Uterus (tissue), 4 donors: ENCODE data around the gene HDHD3. TPM values are rescaled to one million over a fixed set of nuclear protein-coding genes. Genes with fewer than 3 reads are reported as not detected.

Experiments used
- DNase-seq, 2 donors: peaks; one replicate each; pipeline ENCODE4 v3.0.0-alpha.2; 2019 to 2020
- H3K27ac ChIP-seq, 2 donors: fragments of 200-600 bp; sonication (generic); 1 replicate in 1 of 2; 2 replicates in 1 of 2; pipeline ENCODE4 v1.5.1; 2016 to 2018
- H3K27me3 ChIP-seq, 2 donors: fragments of 200-600 bp; sonication (generic); one replicate each; pipeline ENCODE4 v1.5.1; 2018 to 2019; ENCODE audit warnings: control low read depth in 1 of 2
- H3K36me3 ChIP-seq, 2 donors: fragments of 200-600 bp; sonication (generic); one replicate each; pipeline ENCODE4 v1.5.1; 2019; ENCODE audit warnings: control low read depth in 1 of 2
- H3K4me1 ChIP-seq, 2 donors: fragments of 200-600 bp; sonication (generic); one replicate each; pipeline ENCODE4 v1.5.1; 2018 to 2019; ENCODE audit warnings: control low read depth in 1 of 2
- H3K4me3 ChIP-seq, 2 donors: fragments of 200-600 bp; sonication (generic); 1 replicate in 1 of 2; 2 replicates in 1 of 2; pipeline ENCODE4 v1.5.1; 2018 to 2019; ENCODE audit warnings: mild to moderate bottlenecking in 1 of 2
- H3K9me3 ChIP-seq, 2 donors: fragments of 200-600 bp; sonication (generic); one replicate each; pipeline ENCODE4 v1.5.1; 2019; ENCODE audit warnings: control low read depth in 1 of 2
- CTCF ChIP-seq, 4 experiments: fragments of 200-600 bp in 2 of 4; fragments of 450-650 bp in 2 of 4; sonication (generic) in 2 of 4; IDR thresholded peaks; one replicate each; pipeline ENCODE4 v1.5.1; 2016 to 2019; ENCODE audit warnings: antibody characterized with exemption in 4 of 4, mild to moderate bottlenecking in 2 of 4, moderate library complexity in 1 of 4
- POLR2A ChIP-seq, 2 donors: fragments of 450-650 bp; IDR thresholded peaks; one replicate each; pipeline ENCODE4 v1.6.1; 2016; ENCODE audit warnings: antibody characterized with exemption in 2 of 2, mild to moderate bottlenecking in 1 of 2, moderate library complexity in 1 of 2
- intact Hi-C: fragments of 100-400 bp; cut with DNase I; formaldehyde crosslinking; loops from one replicate; pipeline ENCODE4 v1.15.1; 2023; ENCODE audit warnings: low total_unique reads
- total RNA-seq, 4 donors: library from RNA; depleted of rRNA in 3 of 4; stranded (reverse); fragments of >200 nt in 3 of 4; gene quantifications; one replicate each; pipeline versions ENCODE4 v1.1.0 to v1.2.4, GENCODE V29; 2014 to 2023
- donor health status: DM: yes; HTN: yes; CAD: no.

Gene HDHD3
- total RNA-seq, 4 donors from 2014 or later, result 10.5 to 36.8 (median 20.4) TPM

GRCh38 chr9:113390192-113390960, 13.6 kb upstream of the HDHD3 start:
- Histone ChIP-seq H3K4me1 (no peaks in the 10 kb centered on the region), H3K9me3 (no peaks in the 10 kb centered on the region), H3K4me3 (no peak overlapping the region), H3K27me3 (no peaks in the 10 kb centered on the region), H3K27ac (no peak overlapping the region), H3K36me3 (no peaks in the 10 kb centered on the region)
- no peak for DNase-seq
- intact Hi-C loops, result loop anchor here (10.0 kb wide), 1 partner anchor 56 kb away; no protein-coding TSS in a partner anchor
- TF ChIP-seq POLR2A (IDR thresholded peaks at IDR 0.05) (no peak), CTCF (IDR thresholded peaks at IDR 0.05) (no peak)

- intact Hi-C loops, result no loop called here
- H3K9me3 ChIP-seq, result no peaks in the 10 kb centered on the region
- TF ChIP-seq CTCF (IDR thresholded peaks at IDR 0.05), result no peak
- no peak for TF ChIP-seq POLR2A (IDR thresholded peaks at IDR 0.05)
- DNase-seq, result no peak
- H3K27me3 ChIP-seq, result no peaks in the 10 kb centered on the region
- no peak overlapping the region for H3K27ac ChIP-seq
- no peak overlapping the region for H3K4me3 ChIP-seq
- H3K4me1 ChIP-seq, result no peaks in the 10 kb centered on the region
- H3K36me3 ChIP-seq, result no peaks in the 10 kb centered on the region
Observed at GRCh38 chr9:113389451-113389850, 12.7 kb upstream of the HDHD3 start.

GRCh38 chr9:113388833-113389232, 12.0 kb upstream of the HDHD3 start:
- Histone ChIP-seq H3K36me3 (no peaks in the 10 kb centered on the region), H3K9me3 (no peaks in the 10 kb centered on the region)

GRCh38 chr9:113387560-113388230, 10.9 kb upstream of the HDHD3 start:
- intact Hi-C loops, result no loop called here
- Histone ChIP-seq H3K4me3 (no peak overlapping the region), H3K27me3 (no peaks in the 10 kb centered on the region), H3K9me3 (no peaks in the 10 kb centered on the region), H3K4me1 (no peaks in the 10 kb centered on the region), H3K27ac (no peak overlapping the region), H3K36me3 (no peaks in the 10 kb centered on the region)
- DNase-seq, result no peak
- no peak for TF ChIP-seq POLR2A (IDR thresholded peaks at IDR 0.05)

More at GRCh38 chr9:113388833-113389232, 12.0 kb upstream of the HDHD3 start:
- TF ChIP-seq CTCF (IDR thresholded peaks at IDR 0.05) (no peak), POLR2A (IDR thresholded peaks at IDR 0.05) (no peak)
- no peak for DNase-seq
- Histone ChIP-seq H3K27ac (no peak overlapping the region), H3K4me3 (no peak overlapping the region), H3K4me1 (no peaks in the 10 kb centered on the region), H3K27me3 (no peaks in the 10 kb centered on the region)
- intact Hi-C loops, result no loop called here

GRCh38 chr9:113386571-113387393, 10.0 kb upstream of the HDHD3 start:
- no peaks in the 10 kb centered on the region for H3K4me1 ChIP-seq
- DNase-seq, result no peak
- TF ChIP-seq CTCF (IDR thresholded peaks at IDR 0.05), result no peak
- no peak for TF ChIP-seq POLR2A (IDR thresholded peaks at IDR 0.05)
- H3K9me3 ChIP-seq, result no peaks in the 10 kb centered on the region
- no peak overlapping the region for H3K4me3 ChIP-seq
- intact Hi-C loops, result no loop called here
- no peak overlapping the region for H3K27ac ChIP-seq
- no peaks in the 10 kb centered on the region for H3K36me3 ChIP-seq
- no peaks in the 10 kb centered on the region for H3K27me3 ChIP-seq
